H1 (cell line): ENCODE data around the gene DDX59. TPM values are rescaled to one million over a fixed set of nuclear protein-coding genes. Genes with fewer than 3 reads are reported as not detected.

Source experiments
- CTCF ChIA-PET: fragments of 300-600 bp; sonication (Branson Sonifier 250); formaldehyde crosslinking; loops from one replicate; lab custom pipeline; 2021; ENCODE audit not compliant: partially characterized antibody; lab: Charles Lee
- POLR2A ChIA-PET: fragments of 300-600 bp; sonication (Branson Sonifier 250); formaldehyde crosslinking; loops from one replicate; lab custom pipeline; 2021; ENCODE audit warnings: inconsistent platforms; ENCODE audit not compliant: partially characterized antibody; lab: Charles Lee
- DNase-seq, 2 experiments: peaks; one replicate each; pipeline versions ENCODE4 v3.0.0 to v3.0.0-alpha.2; 2010 to 2022; ENCODE audit warnings: low spot score in 2 of 2, low read depth in 1 of 2, mixed read lengths in 1 of 2
- FAIRE-seq: peaks from 2 replicates; lab custom pipeline; 2011; peaks lifted over from hg19 to GRCh38; lab: Jason Lieb, UNC
- H2AFZ ChIP-seq: 2 replicates; pipeline ENCODE4 v1.8.1; 2012; ENCODE audit warnings: low read length, inconsistent platforms
- H2AK5ac ChIP-seq: 2 replicates; pipeline ENCODE4 v1.6.1; 2013; ENCODE audit warnings: low read depth, low read length
- H2BK120ac ChIP-seq: replicated peaks from 2 replicates; pipeline ENCODE3; 2013; ENCODE audit warnings: low read depth, low read length, inconsistent platforms
- H2BK12ac ChIP-seq: 2 replicates; pipeline ENCODE4 v1.6.1; 2013; ENCODE audit warnings: low read depth, low read length
- H2BK15ac ChIP-seq: 2 replicates; pipeline ENCODE4 v1.6.1; 2013; ENCODE audit warnings: low read length
- H2BK20ac ChIP-seq: 2 replicates; pipeline ENCODE4 v1.6.1; 2013; ENCODE audit warnings: low read length
- H2BK5ac ChIP-seq: 2 replicates; pipeline ENCODE4 v1.6.1; 2013; ENCODE audit warnings: low read depth, low read length
- H3K14ac ChIP-seq: 2 replicates; pipeline ENCODE4 v1.6.1; 2013; ENCODE audit warnings: inconsistent platforms; ENCODE audit not compliant: insufficient read length
- H3K18ac ChIP-seq: 2 replicates; pipeline ENCODE4 v1.6.1; 2013; ENCODE audit warnings: low read length; ENCODE audit errors: extremely low read depth
- H3K23ac ChIP-seq: 2 replicates; pipeline ENCODE4 v1.6.1; 2013; ENCODE audit warnings: inconsistent platforms; ENCODE audit not compliant: insufficient read length
- H3K23me2 ChIP-seq: 2 replicates; pipeline ENCODE4 v1.6.1; 2013; ENCODE audit warnings: low read depth, low read length
- H3K27ac ChIP-seq: 2 replicates; pipeline ENCODE4 v1.6.1; 2011; ENCODE audit warnings: low read depth, low read length, inconsistent platforms
- H3K27me3 ChIP-seq, 4 experiments: replicated peaks in 1 of 4; 1 replicate in 1 of 4; 2 replicates in 3 of 4; pipeline versions ENCODE4 v1.6.1 to v1.8.1; 2011 to 2013; ENCODE audit warnings: low read length in 3 of 4, mild to moderate bottlenecking in 3 of 4, inconsistent platforms in 2 of 4, mixed read lengths in 2 of 4, moderate library complexity in 1 of 4; ENCODE audit not compliant: control insufficient read depth in 3 of 4, insufficient read depth in 3 of 4; ENCODE audit errors: extremely low read depth in 1 of 4
- H3K36me3 ChIP-seq, 4 experiments: 2 replicates each; pipeline versions ENCODE4 v1.6.1 to v1.8.1; 2011 to 2013; ENCODE audit warnings: mild to moderate bottlenecking in 4 of 4, low read length in 3 of 4, moderate library complexity in 2 of 4, control low read depth in 1 of 4, inconsistent platforms in 1 of 4; ENCODE audit not compliant: insufficient read depth in 4 of 4, control insufficient read depth in 2 of 4
- H3K4ac ChIP-seq: replicated peaks from 2 replicates; pipeline ENCODE3; 2013; ENCODE audit warnings: low read length, low read depth, mixed read lengths, inconsistent platforms; ENCODE audit not compliant: insufficient read length
- H3K4me1 ChIP-seq, 4 experiments: replicated peaks in 1 of 4; 1 replicate in 1 of 4; 2 replicates in 3 of 4; pipeline versions ENCODE4 v1.6.1 to v1.8.1; 2011 to 2013; ENCODE audit warnings: low read length in 3 of 4, inconsistent platforms in 2 of 4, mixed read lengths in 1 of 4; ENCODE audit not compliant: insufficient read depth in 4 of 4, control insufficient read depth in 3 of 4
- H3K4me2 ChIP-seq, 2 experiments: 2 replicates each; pipeline versions ENCODE4 v1.6.1 to v1.8.1; 2011 to 2013; ENCODE audit warnings: low read depth in 2 of 2, low read length in 2 of 2, control low read depth in 1 of 2, inconsistent platforms in 1 of 2, mild to moderate bottlenecking in 1 of 2; ENCODE audit not compliant: insufficient read depth in 1 of 2
- H3K4me3 ChIP-seq, 4 experiments: fragments of 200-600, 300-600 bp in 1 of 4; sonication (generic), shearing (Covaris generic), sonication (Bioruptor Twin) in 1 of 4; 2 replicates each; pipeline versions ENCODE4 v1.5.1 to v1.8.1; 2011 to 2016; ENCODE audit warnings: low read length in 4 of 4, low read depth in 3 of 4, control low read depth in 2 of 4, inconsistent platforms in 2 of 4, mild to moderate bottlenecking in 2 of 4, mixed read lengths in 1 of 4, moderate library complexity in 1 of 4; ENCODE audit not compliant: insufficient read depth in 2 of 4; ENCODE audit errors: extremely low read depth in 1 of 4
- H3K56ac ChIP-seq: replicated peaks from 2 replicates; pipeline ENCODE3; 2013; ENCODE audit warnings: low read depth, mild to moderate bottlenecking, mixed read lengths, low read length, inconsistent platforms; ENCODE audit not compliant: insufficient read length
- H3K79me1 ChIP-seq: 2 replicates; pipeline ENCODE4 v1.6.1; 2013; ENCODE audit warnings: low read depth, low read length, control low read depth
- H3K79me2 ChIP-seq, 2 experiments: 2 replicates each; pipeline versions ENCODE4 v1.6.1 to v1.8.1; 2012 to 2013; ENCODE audit warnings: low read length in 2 of 2, mild to moderate bottlenecking in 2 of 2, inconsistent platforms in 1 of 2; ENCODE audit not compliant: insufficient read depth in 2 of 2, control insufficient read depth in 1 of 2
- H3K9ac ChIP-seq, 4 experiments: replicated peaks in 1 of 4; 1 replicate in 1 of 4; 2 replicates in 3 of 4; pipeline versions ENCODE4 v1.6.1 to v1.8.1; 2011 to 2013; ENCODE audit warnings: low read depth in 3 of 4, low read length in 3 of 4, control low read depth in 2 of 4, mild to moderate bottlenecking in 2 of 4, moderate library complexity in 2 of 4, inconsistent platforms in 1 of 4; ENCODE audit errors: extremely low read depth in 1 of 4
- H3K9me3 ChIP-seq, 2 experiments: 2 replicates each; pipeline versions ENCODE4 v1.6.1 to v1.8.1; 2012 to 2013; ENCODE audit warnings: mild to moderate bottlenecking in 2 of 2, moderate library complexity in 2 of 2, control low read depth in 1 of 2, inconsistent platforms in 1 of 2, low read depth in 1 of 2, low read length in 1 of 2, mixed read lengths in 1 of 2; ENCODE audit not compliant: insufficient read depth in 2 of 2
- H4K20me1 ChIP-seq, 2 experiments: replicated peaks in 1 of 2; 2 replicates each; pipeline versions ENCODE3 to v1.8.1; 2011 to 2013; ENCODE audit warnings: inconsistent platforms in 2 of 2, low read length in 2 of 2, mild to moderate bottlenecking in 1 of 2; ENCODE audit not compliant: insufficient read depth in 2 of 2, control insufficient read depth in 1 of 2
- H4K5ac ChIP-seq: 2 replicates; pipeline ENCODE4 v1.6.1; 2013; ENCODE audit warnings: low read length, low read depth, mixed read lengths, inconsistent platforms; ENCODE audit not compliant: insufficient read length
- H4K8ac ChIP-seq: 2 replicates; pipeline ENCODE4 v1.8.0; 2013; ENCODE audit warnings: mild to moderate bottlenecking, moderate library complexity, low read length, inconsistent platforms; ENCODE audit not compliant: insufficient read depth; ENCODE audit errors: extremely low read depth
- H4K91ac ChIP-seq: replicated peaks from 2 replicates; pipeline ENCODE3; 2013; ENCODE audit warnings: low read length, mixed read lengths, inconsistent platforms; ENCODE audit not compliant: insufficient read length
- FOSL1 ChIP-seq: IDR thresholded peaks from 2 replicates; pipeline ENCODE4 v1.6.1; 2011; ENCODE audit warnings: mild to moderate bottlenecking, low read depth, low read length, moderate library complexity; ENCODE audit not compliant: insufficient read depth
- POU5F1 ChIP-seq: IDR thresholded peaks from 2 replicates; pipeline ENCODE4 v1.6.1; 2011; ENCODE audit warnings: low read depth, mild to moderate bottlenecking, low read length, moderate library complexity
- TEAD4 ChIP-seq: IDR thresholded peaks from 2 replicates; pipeline ENCODE4 v1.6.1; 2012; ENCODE audit warnings: low read depth, low read length, inconsistent platforms, mixed read lengths
- YY1 ChIP-seq: IDR thresholded peaks from 2 replicates; pipeline ENCODE4 v1.6.1; 2011; ENCODE audit warnings: low read depth, mild to moderate bottlenecking, low read length
- WGBS, 2 experiments: shearing (Covaris generic) in 1 of 2; methylation state at CpG; one replicate each; pipeline versions ENCODE4 v1.1.6 to v1.1.7; 2013 to 2015; ENCODE audit warnings: low lambda C conversion rate in 2 of 2, mixed read lengths in 2 of 2, inconsistent platforms in 1 of 2, low coverage in 1 of 2, missing lambda C conversion rate in 1 of 2; ENCODE audit not compliant: insufficient replicate concordance in 2 of 2, insufficient coverage in 1 of 2, insufficient read length in 1 of 2; ENCODE audit errors: extremely low coverage in 1 of 2, missing lambda C conversion rate in 1 of 2; 5-methylcytosine and 5-hydroxymethylcytosine counted together
- polyA plus RNA-seq, 7 experiments: library from polyadenylated mRNA; depleted of rRNA in 3 of 7; stranded (reverse) in 5 of 7; unstranded in 2 of 7; fragments of >200 nt in 5 of 7; fragments of 200-250 nt in 2 of 7; gene quantifications; 1 replicate in 5 of 7; 2 replicates in 1 of 7; 4 replicates in 1 of 7; pipeline versions ENCODE4 v1.2.1 to v1.2.3, GENCODE V29; 2011 to 2013; ENCODE audit warnings: missing spikeins in 2 of 7, mixed read lengths in 2 of 7
- total RNA-seq: library from RNA; stranded (reverse); fragmentation: NEBNext Ultra II Directional; extraction: Animal tissue kit (Norgen Biotek cat#: 25700); gene quantifications from 2 replicates; pipeline ENCODE4 v1.2.1, GENCODE V29; 2021
- TF ChIP-seq, protein P1 (sequence below): IDR thresholded peaks from 2 replicates; pipeline ENCODE4 v1.6.1; 2011; ENCODE audit warnings: low read depth, mild to moderate bottlenecking, low read length; ENCODE audit not compliant: insufficient read depth

The DDX59 gene
- total and polyA plus RNA-seq, 2 of the 8 experiments (the other 6 are each of a cell fraction or from before 2014, with no cell fraction given) = 8.3 to 19.4 TPM

DNA sequence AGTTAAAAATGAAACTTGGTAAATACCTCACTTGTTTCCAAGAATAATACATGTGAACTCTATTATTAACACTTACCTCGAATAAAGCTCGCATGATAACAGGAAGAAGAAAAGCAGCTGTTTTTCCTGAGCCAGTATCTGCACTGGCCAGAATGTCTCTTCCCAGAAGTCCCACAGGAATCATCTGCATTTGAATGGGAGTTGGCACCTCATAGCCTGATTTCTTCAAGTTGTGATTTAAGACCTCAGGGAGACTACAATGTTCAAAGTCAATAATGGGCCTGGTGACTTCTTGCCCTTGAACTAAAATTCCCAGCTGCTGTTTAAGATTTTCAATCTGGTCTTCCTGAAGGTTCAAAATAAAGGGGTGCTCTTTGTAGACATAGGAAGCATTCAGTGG lies 3.8 kb downstream of the DDX59 start:
- no peak overlapping the region for H2BK15ac ChIP-seq
- no peak for FAIRE-seq
- H3K4ac ChIP-seq = no peak overlapping the region
- peaks cover 0 to 8% (median 5%) of the 10 kb centered on the region in 4 experiments; a peak in 4 of 7 replicates for H3K4me1 ChIP-seq
- no peak overlapping the region for H2BK20ac ChIP-seq
- no peaks in the 10 kb centered on the region for H4K20me1 ChIP-seq
- H3K56ac ChIP-seq = no peak overlapping the region
- H2BK5ac ChIP-seq = no peak overlapping the region
- H3K79me1 ChIP-seq = 0 out of 2 replicates have a peak, but pooled peaks cover 2% of the 10 kb centered on the region
- H2BK12ac ChIP-seq = no peak overlapping the region
- no peak overlapping the region for H4K91ac ChIP-seq
- H2AFZ ChIP-seq = no peak overlapping the region
- H4K5ac ChIP-seq = no peak overlapping the region
- no peak overlapping the region; the same call in 1 of the 2 replicates for H3K27ac ChIP-seq
- H3K4me2 ChIP-seq = peak overlapping the region; percentile 2 to 25; a peak in 1 of 4 replicates
- H3K23me2 ChIP-seq = peaks cover 3% of the 10 kb centered on the region; the same call in 1 of the 2 replicates
- 92% methylated on average over 2 of the region's 2 CpGs; no CpG with 5 or more reads in 1 of the 2 experiments for WGBS, 2 experiments
- H3K27me3 ChIP-seq = no peaks in the 10 kb centered on the region
- peaks cover 0 to 23% (median 10%) of the 10 kb centered on the region in 4 experiments; a peak in 5 of 8 replicates for H3K36me3 ChIP-seq
- H4K8ac ChIP-seq = no peak overlapping the region
- POLR2A ChIA-PET = interaction anchor here (1.3 kb wide), 1 partner anchor 73 kb away, joined by 3 read pairs; the partner anchor contains the start of gene CAMSAP2
- H3K14ac ChIP-seq = no peak overlapping the region
- 0 out of 8 replicates have a peak overlapping the region, but pooled peaks of 1 of the 4 experiments have one; percentile 2 for H3K4me3 ChIP-seq
- H3K9me3 ChIP-seq = no peaks in the 10 kb centered on the region
- no peak overlapping the region for H3K18ac ChIP-seq
- no peak overlapping the region for H3K23ac ChIP-seq
- H3K9ac ChIP-seq = no peak overlapping the region
- H3K79me2 ChIP-seq = peaks cover 0 to 19% of the 10 kb centered on the region in 2 experiments; a peak in 3 of 4 replicates
- no peak for TF ChIP-seq YY1
- peak; percentile 51; the same call in 1 of the 2 replicates for TF ChIP-seq POU5F1
- TF ChIP-seq FOSL1 = no peak
- TF ChIP-seq, protein P1, sequence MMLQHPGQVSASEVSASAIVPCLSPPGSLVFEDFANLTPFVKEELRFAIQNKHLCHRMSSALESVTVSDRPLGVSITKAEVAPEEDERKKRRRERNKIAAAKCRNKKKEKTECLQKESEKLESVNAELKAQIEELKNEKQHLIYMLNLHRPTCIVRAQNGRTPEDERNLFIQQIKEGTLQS = no peak
- no peak for TF ChIP-seq TEAD4
- TF ChIP-seq, all 59 proteins: peak for 1
- H2AK5ac ChIP-seq = no peak overlapping the region
- no peak overlapping the region for H2BK120ac ChIP-seq
- CTCF ChIA-PET = interaction anchor here (1.2 kb wide), 1 partner anchor 108 kb away, joined by 3 read pairs; no protein-coding TSS in a partner anchor
- DNase-seq = no peak
